H9 (cell line): ENCODE results near the gene PCDHA1. TPM values are rescaled to one million over a fixed set of nuclear protein-coding genes. Genes with fewer than 3 reads are reported as not detected.

Source experiments
- DNase-seq: peaks from one replicate; pipeline ENCODE4 v3.0.0-alpha.2; 2017
- H2AFZ ChIP-seq: one replicate; pipeline ENCODE4 v1.6.1; 2013; ENCODE audit warnings: mild to moderate bottlenecking, low read length, control low read depth, moderate library complexity
- H2AK5ac ChIP-seq: 2 replicates; pipeline ENCODE4 v1.6.1; 2013; ENCODE audit warnings: low read length, control low read depth, mixed read lengths; ENCODE audit not compliant: insufficient read length
- H2BK120ac ChIP-seq: one replicate; pipeline ENCODE4 v1.6.1; 2013; ENCODE audit warnings: low read depth, mild to moderate bottlenecking, low read length, control low read depth, inconsistent platforms; ENCODE audit not compliant: poor library complexity, severe bottlenecking
- H2BK12ac ChIP-seq: 2 replicates; pipeline ENCODE4 v1.6.1; 2013; ENCODE audit warnings: low read length, control low read depth, mixed read lengths, low read depth; ENCODE audit not compliant: insufficient read length
- H2BK15ac ChIP-seq: 2 replicates; pipeline ENCODE4 v1.6.1; 2013; ENCODE audit warnings: low read depth, low read length, control low read depth
- H2BK20ac ChIP-seq: one replicate; pipeline ENCODE4 v1.6.1; 2013; ENCODE audit warnings: low read depth, mild to moderate bottlenecking, low read length, control low read depth, inconsistent platforms; ENCODE audit not compliant: poor library complexity, severe bottlenecking
- H2BK5ac ChIP-seq: 2 replicates; pipeline ENCODE4 v1.6.1; 2013; ENCODE audit warnings: low read length, control low read depth, mixed read lengths; ENCODE audit not compliant: insufficient read length
- H3K14ac ChIP-seq: 2 replicates; pipeline ENCODE4 v1.6.1; 2013; ENCODE audit warnings: low read length, control low read depth; ENCODE audit not compliant: insufficient read depth
- H3K18ac ChIP-seq: 2 replicates; pipeline ENCODE4 v1.6.1; 2013; ENCODE audit warnings: low read depth, mild to moderate bottlenecking, mixed read lengths, low read length, control low read depth; ENCODE audit not compliant: insufficient read length
- H3K23ac ChIP-seq: 2 replicates; pipeline ENCODE4 v1.6.1; 2013; ENCODE audit warnings: low read length, control low read depth, mixed read lengths, low read depth; ENCODE audit not compliant: insufficient read length
- H3K23me2 ChIP-seq: 2 replicates; pipeline ENCODE4 v1.6.1; 2013; ENCODE audit warnings: low read depth, mild to moderate bottlenecking, mixed read lengths, low read length, control low read depth; ENCODE audit not compliant: insufficient read length, poor library complexity, severe bottlenecking
- H3K27ac ChIP-seq: 2 replicates; pipeline ENCODE4 v1.5.1; 2013; ENCODE audit warnings: low read length, control low read depth, mixed read lengths, low read depth; ENCODE audit not compliant: insufficient read length
- H3K27me3 ChIP-seq: 2 replicates; pipeline ENCODE4 v1.6.1; 2013; ENCODE audit warnings: low read length, control low read depth, inconsistent platforms; ENCODE audit not compliant: insufficient read depth
- H3K4ac ChIP-seq: 2 replicates; pipeline ENCODE4 v1.6.1; 2013; ENCODE audit warnings: low read depth, mild to moderate bottlenecking, control low read depth, inconsistent platforms, low read length, moderate library complexity
- H3K4me1 ChIP-seq: 2 replicates; pipeline ENCODE4 v1.6.1; 2013; ENCODE audit warnings: low read length, control low read depth, inconsistent platforms; ENCODE audit not compliant: insufficient read depth
- H3K4me2 ChIP-seq: 2 replicates; pipeline ENCODE4 v1.6.1; 2013; ENCODE audit warnings: low read length, control low read depth, mixed read lengths; ENCODE audit not compliant: insufficient read length, insufficient read depth
- H3K56ac ChIP-seq: 2 replicates; pipeline ENCODE4 v1.6.1; 2013; ENCODE audit warnings: low read depth, mild to moderate bottlenecking, mixed read lengths, low read length, control low read depth; ENCODE audit not compliant: insufficient read length
- H3K79me1 ChIP-seq: 2 replicates; pipeline ENCODE4 v1.6.1; 2013; ENCODE audit warnings: low read depth, mild to moderate bottlenecking, moderate library complexity, low read length, control low read depth, inconsistent platforms; ENCODE audit not compliant: insufficient read depth, poor library complexity, severe bottlenecking
- H3K79me2 ChIP-seq: 2 replicates; pipeline ENCODE4 v1.6.1; 2013; ENCODE audit warnings: low read length, control low read depth, inconsistent platforms; ENCODE audit not compliant: insufficient read depth
- H3K9ac ChIP-seq: 2 replicates; pipeline ENCODE4 v1.6.1; 2013; ENCODE audit warnings: low read length, control low read depth, mixed read lengths; ENCODE audit not compliant: insufficient read length; ENCODE audit errors: extremely low read depth
- H3K9me3 ChIP-seq: one replicate; pipeline ENCODE4 v1.6.1; 2013; ENCODE audit warnings: low read depth, low read length, inconsistent platforms; ENCODE audit not compliant: control insufficient read depth
- H3T11ph ChIP-seq: one replicate; pipeline ENCODE4 v1.6.1; 2013; ENCODE audit warnings: mild to moderate bottlenecking, low read length, control low read depth, inconsistent platforms
- H4K20me1 ChIP-seq: one replicate; pipeline ENCODE4 v1.6.1; 2013; ENCODE audit not compliant: control insufficient read depth, insufficient read length, insufficient read depth
- H4K5ac ChIP-seq: 2 replicates; pipeline ENCODE4 v1.6.1; 2013; ENCODE audit warnings: low read depth, mild to moderate bottlenecking, mixed read lengths, low read length, control low read depth; ENCODE audit not compliant: insufficient read length
- H4K8ac ChIP-seq: replicated peaks from 2 replicates; pipeline ENCODE4 v1.6.1; 2013; ENCODE audit warnings: low read length, control low read depth, mixed read lengths, low read depth; ENCODE audit not compliant: insufficient read length
- H4K91ac ChIP-seq: 2 replicates; pipeline ENCODE4 v1.6.1; 2013; ENCODE audit warnings: low read depth, mild to moderate bottlenecking, moderate library complexity, mixed read lengths, low read length, control low read depth; ENCODE audit not compliant: insufficient read length
- H3K27ac Mint-ChIP-seq, 3 experiments: 2 replicates in 2 of 3; 3 replicates in 1 of 3; pipeline ENCODE4 v1.8.0; 2020 to 2021; ENCODE audit warnings: mixed read lengths in 3 of 3, mild to moderate bottlenecking in 1 of 3, moderate library complexity in 1 of 3
- H3K27me3 Mint-ChIP-seq: 2 replicates; pipeline ENCODE4 v1.8.0; 2021; ENCODE audit warnings: low read depth, mild to moderate bottlenecking, moderate library complexity, mixed read lengths
- H3K36me3 Mint-ChIP-seq, 3 experiments: 2 replicates in 2 of 3; 3 replicates in 1 of 3; pipeline ENCODE4 v1.8.0; 2020 to 2021; ENCODE audit warnings: low read depth in 3 of 3, mixed read lengths in 3 of 3; ENCODE audit not compliant: insufficient read depth in 1 of 3
- H3K4me1 Mint-ChIP-seq, 2 experiments: 2 replicates each; pipeline ENCODE4 v1.8.0; 2020; ENCODE audit warnings: mixed read lengths in 2 of 2
- H3K4me3 Mint-ChIP-seq, 2 experiments: 2 replicates in 1 of 2; 3 replicates in 1 of 2; pipeline ENCODE4 v1.8.0; 2020 to 2021; ENCODE audit warnings: mild to moderate bottlenecking in 2 of 2, mixed read lengths in 2 of 2, moderate library complexity in 1 of 2
- H3K9me3 Mint-ChIP-seq, 2 experiments: 2 replicates in 1 of 2; 3 replicates in 1 of 2; pipeline ENCODE4 v1.8.0; 2020; ENCODE audit warnings: mild to moderate bottlenecking in 2 of 2, mixed read lengths in 2 of 2, moderate library complexity in 1 of 2
- CTCF ChIP-seq: fragments of 200-600 bp; sonication (generic); conservative IDR thresholded peaks from 3 replicates; pipeline ENCODE4 v1.8.0; 2021; ENCODE audit warnings: antibody characterized with exemption, mild to moderate bottlenecking
- WGBS: extraction: QIAGEN DNeasy Blood & Tissue Kit; methylation state at CpG from one replicate; pipeline ENCODE4 v1.1.7; 2013; ENCODE audit warnings: missing lambda C conversion rate, low lambda C conversion rate, mixed read lengths; ENCODE audit not compliant: insufficient read length; ENCODE audit errors: extremely low coverage; 5-methylcytosine and 5-hydroxymethylcytosine counted together
- total RNA-seq: library from RNA; stranded (reverse); gene quantifications from 2 replicates; pipeline ENCODE4 v1.2.1, GENCODE V29; 2021

Gene PCDHA1
- total RNA-seq, 1 experiment from 2014 or later, result 0.61 TPM

GRCh38 chr5:140741967-140742366 is 44.0 kb upstream of the PCDHA1 start:
- no peaks in the 10 kb centered on the region for H3K4me1 ChIP-seq
- H4K8ac ChIP-seq, result no peak overlapping the region
- no peak overlapping the region for H3K23ac ChIP-seq
- no peak overlapping the region for H3K27ac ChIP-seq
- H3K9me3 ChIP-seq, result no peaks in the 10 kb centered on the region
- H3K56ac ChIP-seq, result no peak overlapping the region
- H2BK12ac ChIP-seq, result no peak overlapping the region
- no peak overlapping the region for H2AFZ ChIP-seq
- Mint-ChIP-seq H3K27ac (no peak overlapping the region; a peak in 1 of 7 replicates), H3K4me3 (no peak overlapping the region), H3K4me1 (no peaks in the 10 kb centered on the region), H3K9me3 (peaks cover 46 to 49% of the 10 kb centered on the region in 2 experiments), H3K36me3 (no peaks in the 10 kb centered on the region), H3K27me3 (peaks cover 6% of the 10 kb centered on the region)
- H4K91ac ChIP-seq, result no peak overlapping the region
- H3K14ac ChIP-seq, result no peak overlapping the region
- no peak overlapping the region for H3K4me2 ChIP-seq
- H3K18ac ChIP-seq, result no peak overlapping the region
- no peak for TF ChIP-seq CTCF
- H2AK5ac ChIP-seq, result no peak overlapping the region
- H2BK120ac ChIP-seq, result no peak overlapping the region
- no peak overlapping the region for H4K5ac ChIP-seq
- no peak for DNase-seq
- no peaks in the 10 kb centered on the region for H4K20me1 ChIP-seq
- H3K27me3 ChIP-seq, result no peaks in the 10 kb centered on the region
- H3K23me2 ChIP-seq, result no peaks in the 10 kb centered on the region
- H3T11ph ChIP-seq, result no peak overlapping the region
- H3K79me1 ChIP-seq, result no peaks in the 10 kb centered on the region
- H3K79me2 ChIP-seq, result no peaks in the 10 kb centered on the region
- H3K9ac ChIP-seq, result no peak overlapping the region
- H2BK5ac ChIP-seq, result no peak overlapping the region
- H2BK20ac ChIP-seq, result no peak overlapping the region
- no peak overlapping the region for H3K4ac ChIP-seq
- no CpG with 5 or more reads among the region's 1 CpG for WGBS
- H2BK15ac ChIP-seq, result no peak overlapping the region
